Body of pancreas (tissue), 4 donors: Measurements from ENCODE around the gene FUS. TPM values are rescaled to one million over a fixed set of nuclear protein-coding genes. Genes with fewer than 3 reads are reported as not detected.
"Not testable (repeated sequence)": the region's sequence is repeated elsewhere in the genome, so short reads cannot be mapped to it uniquely, and the experiment has no call there.

ENCODE experiments used
- ATAC-seq: fragments of 150-250 bp; one replicate; pipeline ENCODE4 v1.9.1; 2016
- DNase-seq, 4 donors: peaks; one replicate each; pipeline ENCODE4 v3.0.0-alpha.2; 2019
- H3K27ac ChIP-seq, 4 donors: fragments of 200-600 bp; sonication (generic); 1 replicate in 3 of 4; 2 replicates in 1 of 4; pipeline versions ENCODE4 v1.5.1 to v1.6.1; 2016 to 2019; ENCODE audit warnings: mild to moderate bottlenecking in 1 of 4, mixed read lengths in 1 of 4, moderate library complexity in 1 of 4
- H3K27me3 ChIP-seq, 2 donors: fragments of 200-600 bp; sonication (generic); one replicate each; pipeline ENCODE4 v1.6.0; 2016; ENCODE audit warnings: mild to moderate bottlenecking in 1 of 2
- H3K36me3 ChIP-seq, 2 donors: fragments of 200-600 bp; sonication (generic); replicated peaks in 1 of 2; 2 replicates each; pipeline ENCODE4 v1.5.1; 2016; ENCODE audit warnings: low read depth in 2 of 2; ENCODE audit not compliant: insufficient read depth in 1 of 2
- H3K4me1 ChIP-seq: fragments of 200-600 bp; sonication (generic); one replicate; pipeline ENCODE4 v1.6.0; 2016
- H3K4me3 ChIP-seq, 2 donors: fragments of 200-600 bp; sonication (generic); 1 replicate in 1 of 2; 2 replicates in 1 of 2; pipeline ENCODE4 v1.5.1; 2016 to 2019
- H3K9me3 ChIP-seq, 3 donors: fragments of 200-600 bp; sonication (generic); 1 replicate in 2 of 3; 2 replicates in 1 of 3; pipeline ENCODE4 v1.5.1; 2016
- CTCF ChIP-seq, 7 experiments: fragments of 450-650 bp in 4 of 7; fragments of 200-600 bp in 3 of 7; sonication (generic) in 3 of 7; IDR thresholded peaks; one replicate each; pipeline ENCODE4 v1.5.1; 2016 to 2019; ENCODE audit warnings: antibody characterized with exemption in 7 of 7
- POLR2A ChIP-seq, 3 donors: fragments of 450-650 bp; IDR thresholded peaks; one replicate each; pipeline ENCODE4 v1.6.1; 2016; ENCODE audit warnings: antibody characterized with exemption in 3 of 3, mild to moderate bottlenecking in 2 of 3
- WGBS, 2 donors: methylation state at CpG; one replicate each; pipeline ENCODE4 v1.1.5; 2017; 5-methylcytosine and 5-hydroxymethylcytosine counted together
- intact Hi-C: fragments of 100-400 bp; cut with DNase I; formaldehyde crosslinking; loops from one replicate; pipeline ENCODE4 v1.15.1; 2023
- total RNA-seq, 2 donors: library from RNA; depleted of rRNA; stranded (reverse); fragments of >200 nt; gene quantifications; one replicate each; pipeline ENCODE4 v1.1.0, GENCODE V29; 2016

The FUS gene
- total RNA-seq, 2 donors from 2014 or later: 43.6 to 68.9 TPM

GRCh38 chr16:31191697-31192428 lies 11.9 kb downstream of the FUS start:
- Histone ChIP-seq H3K27ac (no peak overlapping the region), H3K27me3 (no peaks in the 10 kb centered on the region), H3K9me3 (no peaks in the 10 kb centered on the region), H3K4me3 (no peak overlapping the region), H3K4me1 (no peaks in the 10 kb centered on the region), H3K36me3 (peaks cover 18 to 66% of the 10 kb centered on the region in 2 donors)
- WGBS, 2 donors: 85 to 87% methylated on average over 5 of the region's 5 CpGs
- no peak for TF ChIP-seq CTCF (IDR thresholded peaks at IDR 0.05)
- TF ChIP-seq POLR2A (IDR thresholded peaks at IDR 0.05): no peak
- intact Hi-C loops: no loop called here
- DNase-seq (no peak), ATAC-seq (no peak)

DNA sequence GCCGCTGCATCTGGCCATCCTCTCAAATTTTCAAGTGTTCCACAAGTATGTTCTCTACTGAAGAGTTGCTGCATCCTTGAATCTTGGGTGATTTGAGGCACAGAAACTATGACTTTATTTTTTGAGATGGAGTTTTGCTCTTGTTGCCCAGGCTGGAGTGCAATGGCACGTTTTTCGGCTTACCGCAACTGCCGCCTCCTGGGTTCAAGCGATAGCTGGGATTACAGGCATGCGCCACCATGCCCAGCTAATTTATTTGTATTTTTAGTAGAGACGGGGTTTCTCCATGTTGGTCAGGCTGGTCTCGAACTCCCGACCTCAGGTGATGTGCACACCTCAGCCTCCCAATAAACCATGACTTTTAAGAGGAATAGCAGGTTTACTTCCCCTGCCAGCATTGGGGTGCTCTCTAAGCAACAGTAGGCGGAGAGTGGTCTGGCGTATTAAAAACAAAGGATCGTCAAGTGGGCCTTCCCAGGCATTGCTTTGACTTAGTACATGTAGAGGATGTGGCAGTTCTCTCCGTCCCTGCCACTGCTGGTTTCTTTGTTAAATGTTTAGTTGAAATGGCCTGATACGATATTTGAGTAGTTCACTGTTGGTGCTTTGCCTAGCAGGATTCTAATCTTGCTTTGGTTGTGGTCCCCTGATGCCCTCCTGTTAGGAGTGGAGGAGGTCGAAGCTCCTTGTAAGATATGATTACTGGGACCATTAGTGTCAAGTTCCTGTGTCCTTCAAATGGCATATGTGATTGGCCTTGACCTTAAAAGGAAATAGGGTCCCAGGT lies 13.1 kb downstream of the FUS start:
- Histone ChIP-seq H3K27me3 (no peaks in the 10 kb centered on the region), H3K27ac (no peak overlapping the region), H3K36me3 (peaks cover 18 to 57% of the 10 kb centered on the region in 2 donors), H3K9me3 (no peaks in the 10 kb centered on the region), H3K4me3 (no peak overlapping the region), H3K4me1 (no peaks in the 10 kb centered on the region)
- no peak for TF ChIP-seq CTCF (IDR thresholded peaks at IDR 0.05)
- no peak for TF ChIP-seq POLR2A (IDR thresholded peaks at IDR 0.05)
- 92 to 93% methylated on average over 16 of the region's 16 CpGs for WGBS, 2 donors
- intact Hi-C loops: no loop called here
- DNase-seq: no peak
- no peak for ATAC-seq

DNA sequence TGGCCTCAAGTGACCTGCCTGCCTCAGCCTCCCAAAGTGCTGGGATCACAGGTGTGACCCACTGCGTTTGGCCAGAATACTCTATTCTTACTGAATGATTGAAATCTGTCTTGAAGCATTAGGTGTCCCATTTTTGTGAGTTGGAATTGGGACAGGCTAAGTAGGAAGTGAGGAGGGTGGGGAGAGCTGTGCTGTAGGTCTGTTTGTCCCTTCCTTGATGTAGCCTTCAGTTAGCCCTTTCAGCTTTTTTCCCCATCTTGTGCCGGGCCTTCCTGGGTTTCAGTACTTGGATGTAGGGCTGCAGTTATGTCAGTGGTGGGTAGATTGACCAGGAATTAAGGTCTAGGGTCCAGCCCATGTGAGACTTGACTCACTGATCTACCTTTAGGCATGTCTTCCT lies 13.9 kb downstream of the FUS start:
- intact Hi-C loops: no loop called here
- no peaks in the 10 kb centered on the region for H3K4me1 ChIP-seq
- H3K27ac ChIP-seq: no peak overlapping the region
- no peak overlapping the region for H3K4me3 ChIP-seq
- H3K36me3 ChIP-seq: peaks cover 16 to 52% of the 10 kb centered on the region in 2 donors
- DNase-seq: no peak
- H3K27me3 ChIP-seq: no peaks in the 10 kb centered on the region
- H3K9me3 ChIP-seq: no peaks in the 10 kb centered on the region
- ATAC-seq: no peak
- TF ChIP-seq CTCF (IDR thresholded peaks at IDR 0.05) (no peak), POLR2A (IDR thresholded peaks at IDR 0.05) (no peak)
- WGBS, 2 donors: 95 to 96% methylated on average over 2 of the region's 2 CpGs

- ATAC-seq: no peak
- H3K36me3 ChIP-seq: peaks cover 8 to 43% of the 10 kb centered on the region in 2 donors
- H3K9me3 ChIP-seq: no peaks in the 10 kb centered on the region
- no peak overlapping the region for H3K4me3 ChIP-seq
- no peak for DNase-seq
- H3K27me3 ChIP-seq: no peaks in the 10 kb centered on the region
- 81 to 84% methylated on average over 7 of the region's 7 CpGs for WGBS, 2 donors
- TF ChIP-seq POLR2A (IDR thresholded peaks at IDR 0.05) (no peak), CTCF (IDR thresholded peaks at IDR 0.05) (no peak)
- intact Hi-C loops: no loop called here
- no peaks in the 10 kb centered on the region for H3K4me1 ChIP-seq
- no peak overlapping the region for H3K27ac ChIP-seq
These were observed 15.0 kb downstream of the FUS start for GRCh38 chr16:31194898-31195297.

- H3K9me3 ChIP-seq, intact Hi-C loops, H3K4me3 ChIP-seq, H3K27me3 ChIP-seq, ATAC-seq, H3K4me1 ChIP-seq, DNase-seq, H3K27ac ChIP-seq: not testable (repeated sequence)
- WGBS, 2 donors: 92% methylated on average over 11 of the region's 11 CpGs
- H3K36me3 ChIP-seq: peaks cover 0 to 33% of the 10 kb centered on the region in 2 donors
These were observed 15.9 kb downstream of the FUS start for GRCh38 chr16:31195861-31196260.
